Tracheal epithelial cell (primary cell): ENCODE results near the gene FAM180A. TPM values are rescaled to one million over a fixed set of nuclear protein-coding genes. Genes with fewer than 3 reads are reported as not detected.

Experiments used
- total RNA-seq: library from RNA; depleted of rRNA; stranded (reverse); fragments of >200 nt; gene quantifications from 2 replicates; pipeline ENCODE4 v1.2.1, GENCODE V29; 2014

FAM180A gene
- not detected in 2 replicates for total RNA-seq

DNA sequence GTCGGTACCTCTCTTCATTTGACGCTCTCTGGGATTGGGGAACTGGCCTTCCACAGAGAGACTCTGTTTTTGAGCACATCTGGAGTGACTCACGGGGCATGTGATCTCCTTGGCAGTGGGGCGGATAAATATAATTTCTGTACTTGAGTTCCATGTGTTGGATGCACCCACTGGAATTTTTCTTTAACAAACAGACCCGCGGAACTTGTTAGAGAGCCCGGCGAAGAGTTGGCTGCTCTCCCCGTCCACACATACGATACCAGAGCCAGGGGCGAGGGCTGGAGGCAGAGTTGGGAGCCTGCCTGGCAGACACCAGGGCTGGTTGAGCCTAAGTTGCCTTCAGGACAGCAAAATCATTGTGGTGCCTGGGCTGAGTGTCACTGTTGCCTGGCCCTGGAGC, at the start of gene FAM180A:
TSS of gene FAM180A (minus strand) at position 44 of the 400 bp plus-strand sequence. CDS start 233 bp downstream, outside the sequence.

GRCh38 chr7:135728136-135728669, 20.4 kb downstream of the FAM180A start, which contains the start of gene SLC13A4:
Gene SLC13A4 (minus strand): TSS chr7:135728186. CDS start chr7:135727496, 690 bp downstream.

Other genes with a start within 250 kb of the FAM180A start
- gene CNOT4, start 238.7 kb downstream of the FAM180A start, total RNA-seq, result 4.0 and 4.3 TPM in 2 replicates
- gene NUP205, start 190.9 kb downstream of the FAM180A start, total RNA-seq, result 59.5 and 67.0 TPM in 2 replicates
- 9.2 and 10.4 TPM in 2 replicates for gene STMP1, start 86.3 kb downstream of the FAM180A start, total RNA-seq
- not detected in 2 replicates for gene SLC13A4, start 20.6 kb downstream of the FAM180A start, total RNA-seq
- 102 and 117 TPM in 2 replicates for gene MTPN, start 228.5 kb upstream of the FAM180A start, total RNA-seq